ENCODE measurements around the gene GMDS.

GMDS gene

DNA sequence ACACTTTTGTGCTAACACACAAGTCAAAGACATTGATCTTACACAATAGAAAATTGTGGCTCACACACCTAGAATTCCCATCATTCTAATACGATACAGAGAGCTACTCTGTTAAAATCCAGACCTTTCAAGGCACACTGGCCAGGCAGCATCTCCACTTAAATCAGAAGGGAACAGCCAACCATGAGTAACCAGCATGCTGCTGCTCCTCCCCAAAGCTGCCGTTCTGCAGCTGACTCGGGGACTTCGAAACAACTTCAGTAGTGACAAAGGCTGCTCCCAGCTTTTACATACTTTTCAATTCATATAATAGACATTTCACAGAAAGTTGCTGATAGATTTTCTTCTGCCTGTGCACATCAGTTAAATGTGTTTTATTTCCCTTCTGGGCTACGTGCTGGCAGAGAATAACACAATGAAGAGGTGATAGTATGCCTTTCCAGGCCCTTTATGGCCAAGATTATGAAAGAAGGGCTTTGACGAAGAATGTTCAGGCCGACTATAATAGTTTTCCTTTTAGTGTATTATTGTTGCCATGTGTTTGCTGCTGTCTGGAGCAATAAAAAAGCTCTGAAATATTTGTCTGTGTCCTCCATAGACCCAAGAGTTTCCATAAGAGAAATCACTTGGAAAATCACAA, 159.0 kb downstream of the GMDS start:
- Histone ChIP-seq H3K79me2 (ENCODE audit: low read length) (no peaks in the 10 kb centered on the region), H3K9ac (ENCODE audit: low read length) (no peak overlapping the region), H3K27me3 (replicated peaks; ENCODE audit: insufficient read depth, low read length) (no peaks in the 10 kb centered on the region), H3K9me3 (replicated peaks; ENCODE audit: insufficient read depth, low read length) (no peaks in the 10 kb centered on the region), H3K4me2 (ENCODE audit: low read depth, low read length) (no peak overlapping the region), H3K9me2 (replicated peaks; ENCODE audit: insufficient read depth, low read length) (no peaks in the 10 kb centered on the region), H3K4me3 (ENCODE audit: low read length) (no peak overlapping the region), H3K4me1 (ENCODE audit: low read length) (0 out of 2 replicates have a peak, but pooled peaks cover 4% of the 10 kb centered on the region), H3F3A (ENCODE audit: insufficient read depth, low read length) (no peaks in the 10 kb centered on the region), H3K27ac (ENCODE audit: low read length) (no peak overlapping the region), H4K20me1 (ENCODE audit: insufficient read depth, low read length) (no peaks in the 10 kb centered on the region), H2AFZ (ENCODE audit: low read length) (no peak overlapping the region), H3K36me3 (replicated peaks; ENCODE audit: insufficient read depth, low read length) (no peaks in the 10 kb centered on the region)
- DNase-seq = no peak
- TF ChIP-seq EZH2phosphoT487 (IDR thresholded peaks at IDR 0.05; ENCODE audit: low read length) (no peak), CTCF (IDR thresholded peaks at IDR 0.05; ENCODE audit: low read length) (no peak), EZH2 (optimal IDR thresholded peaks at IDR 0.05; ENCODE audit: low read depth, low read length) (no peak)

- no peak overlapping the region for H3K4me2 ChIP-seq (ENCODE audit: low read depth, low read length)
- H3K27me3 ChIP-seq (replicated peaks; ENCODE audit: insufficient read depth, low read length) = no peaks in the 10 kb centered on the region
- H2AFZ ChIP-seq (ENCODE audit: low read length) = no peak overlapping the region
- no peaks in the 10 kb centered on the region for H3K36me3 ChIP-seq (replicated peaks; ENCODE audit: insufficient read depth, low read length)
- H3K4me1 ChIP-seq (ENCODE audit: low read length) = 0 out of 2 replicates have a peak, but pooled peaks cover 4% of the 10 kb centered on the region
- TF ChIP-seq EZH2 (optimal IDR thresholded peaks at IDR 0.05; ENCODE audit: low read depth, low read length) (no peak), EZH2phosphoT487 (IDR thresholded peaks at IDR 0.05; ENCODE audit: low read length) (no peak), CTCF (IDR thresholded peaks at IDR 0.05; ENCODE audit: low read length) (no peak)
- no peaks in the 10 kb centered on the region for H4K20me1 ChIP-seq (ENCODE audit: insufficient read depth, low read length)
- DNase-seq = no peak
- no peak overlapping the region for H3K9ac ChIP-seq (ENCODE audit: low read length)
- H3K9me3 ChIP-seq (replicated peaks; ENCODE audit: insufficient read depth, low read length) = no peaks in the 10 kb centered on the region
- H3K79me2 ChIP-seq (ENCODE audit: low read length) = no peaks in the 10 kb centered on the region
- no peaks in the 10 kb centered on the region for H3F3A ChIP-seq (ENCODE audit: insufficient read depth, low read length)
- no peak overlapping the region for H3K27ac ChIP-seq (ENCODE audit: low read length)
- H3K4me3 ChIP-seq (ENCODE audit: low read length) = no peak overlapping the region
- no peaks in the 10 kb centered on the region for H3K9me2 ChIP-seq (replicated peaks; ENCODE audit: insufficient read depth, low read length)
These were observed 159.7 kb downstream of the GMDS start for GRCh38 chr6:2085657-2086056.

GRCh38 chr6:2081155-2082138, 164.0 kb downstream of the GMDS start:
- no peak overlapping the region for H3K27ac ChIP-seq (ENCODE audit: low read length)
- no peak overlapping the region for H3K4me2 ChIP-seq (ENCODE audit: low read depth, low read length)
- H3K4me3 ChIP-seq (ENCODE audit: low read length) = no peak overlapping the region

More at GRCh38 chr6:2081155-2082138, 164.0 kb downstream of the GMDS start:
- Histone ChIP-seq H3K36me3 (replicated peaks; ENCODE audit: insufficient read depth, low read length) (no peaks in the 10 kb centered on the region), H3K9ac (ENCODE audit: low read length) (no peak overlapping the region), H3K79me2 (ENCODE audit: low read length) (no peaks in the 10 kb centered on the region), H3K27me3 (replicated peaks; ENCODE audit: insufficient read depth, low read length) (no peaks in the 10 kb centered on the region), H3K4me1 (ENCODE audit: low read length) (0 out of 2 replicates have a peak, but pooled peaks cover 4% of the 10 kb centered on the region), H3K9me2 (replicated peaks; ENCODE audit: insufficient read depth, low read length) (no peaks in the 10 kb centered on the region), H2AFZ (ENCODE audit: low read length) (no peak overlapping the region), H4K20me1 (ENCODE audit: insufficient read depth, low read length) (no peaks in the 10 kb centered on the region), H3K9me3 (replicated peaks; ENCODE audit: insufficient read depth, low read length) (no peaks in the 10 kb centered on the region), H3F3A (ENCODE audit: insufficient read depth, low read length) (no peaks in the 10 kb centered on the region)
- TF ChIP-seq EZH2phosphoT487 (IDR thresholded peaks at IDR 0.05; ENCODE audit: low read length) = no peak
- TF ChIP-seq EZH2 (optimal IDR thresholded peaks at IDR 0.05; ENCODE audit: low read depth, low read length) = no peak
- TF ChIP-seq CTCF (IDR thresholded peaks at IDR 0.05; ENCODE audit: low read length) = no peak
- DNase-seq = peak; percentile 15
